SK-N-DZ (cell line): ENCODE results near the gene NTRK2.
"Not testable (repeated sequence)": the region's sequence is repeated elsewhere in the genome, so short reads cannot be mapped to it uniquely, and the experiment has no call there.

Source experiments
- DNase-seq: peaks from one replicate; pipeline ENCODE4 v3.0.0-alpha.2; 2015; ENCODE audit warnings: low spot score

NTRK2 gene

GRCh38 chr9:85062385-85063022 lies 393.0 kb downstream of the NTRK2 start:
- DNase-seq, result peak; percentile 3

- no peak for DNase-seq
Observed at GRCh38 chr9:85064811-85065371, 395.4 kb downstream of the NTRK2 start.

- DNase-seq, result no peak
Observed at GRCh38 chr9:85067792-85068191, 398.3 kb downstream of the NTRK2 start.

GRCh38 chr9:85069421-85069820 lies 399.9 kb downstream of the NTRK2 start:
- not testable (repeated sequence) for DNase-seq
